Activated effector memory CD4-positive, alpha-beta T cell treated with Interleukin-2 at 50 U/mL for 16 hours (primary cell): Measurements from ENCODE around the gene FAM131B.

ENCODE experiments used
- DNase-seq: peaks from one replicate; pipeline ENCODE4 v3.0.0-alpha.2; 2020

FAM131B gene

DNA sequence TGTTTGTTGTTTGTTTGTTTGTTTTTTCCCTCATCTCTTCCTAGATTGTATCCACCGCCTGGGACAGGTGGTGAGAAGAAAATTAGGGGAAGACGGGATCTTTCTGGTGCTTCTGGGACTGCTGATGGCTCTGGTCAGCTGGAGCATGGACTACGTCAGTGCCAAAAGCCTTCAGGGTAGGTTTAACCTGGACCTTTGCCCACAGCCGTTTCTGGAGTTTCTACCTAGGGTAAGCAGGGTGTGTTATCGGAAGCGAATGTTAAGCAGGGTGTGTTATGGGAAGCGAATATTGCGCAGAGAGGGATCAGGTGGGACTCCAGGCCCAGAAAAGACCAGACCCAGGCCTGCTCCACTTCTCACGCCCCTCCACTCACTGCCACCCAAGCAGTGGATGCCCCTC is 41.9 kb downstream of the FAM131B start:
- no peak for DNase-seq

GRCh38 chr7:143318661-143319060 is 43.9 kb downstream of the FAM131B start:
- DNase-seq, result no peak

DNA sequence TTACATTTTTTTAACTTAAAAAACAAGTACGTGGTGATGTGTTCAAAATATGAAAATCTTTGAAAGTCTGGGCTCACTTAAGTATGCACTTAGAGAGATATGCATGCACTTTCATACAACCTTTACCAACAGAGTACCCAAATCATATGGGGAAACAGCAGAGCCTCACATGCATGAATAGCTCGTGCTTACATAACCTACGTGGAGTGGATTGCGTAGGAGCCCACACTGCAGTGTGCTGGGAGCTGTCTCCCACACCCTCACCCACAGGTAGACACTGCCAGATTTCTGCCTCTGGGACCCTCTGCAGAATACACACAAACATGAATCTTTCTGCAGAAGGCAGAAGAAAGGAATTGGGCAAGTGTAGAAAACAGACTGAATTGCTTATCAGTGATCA is 46.0 kb downstream of the FAM131B start:
- DNase-seq, result no peak

- DNase-seq, result no peak
Measured at GRCh38 chr7:143315776-143316175, 46.7 kb downstream of the FAM131B start, which contains the start of gene CLCN1. Gene CLCN1 (plus strand): TSS chr7:143316111. CDS start chr7:143316213, 102 bp downstream.

- DNase-seq, result no peak
Measured at GRCh38 chr7:143314127-143314526, 48.4 kb downstream of the FAM131B start.

GRCh38 chr7:143308632-143309031 is 53.9 kb downstream of the FAM131B start:
- DNase-seq, result no peak

- peak; percentile 52 for DNase-seq
Measured at GRCh38 chr7:143305423-143306070, 57.0 kb downstream of the FAM131B start.

DNA sequence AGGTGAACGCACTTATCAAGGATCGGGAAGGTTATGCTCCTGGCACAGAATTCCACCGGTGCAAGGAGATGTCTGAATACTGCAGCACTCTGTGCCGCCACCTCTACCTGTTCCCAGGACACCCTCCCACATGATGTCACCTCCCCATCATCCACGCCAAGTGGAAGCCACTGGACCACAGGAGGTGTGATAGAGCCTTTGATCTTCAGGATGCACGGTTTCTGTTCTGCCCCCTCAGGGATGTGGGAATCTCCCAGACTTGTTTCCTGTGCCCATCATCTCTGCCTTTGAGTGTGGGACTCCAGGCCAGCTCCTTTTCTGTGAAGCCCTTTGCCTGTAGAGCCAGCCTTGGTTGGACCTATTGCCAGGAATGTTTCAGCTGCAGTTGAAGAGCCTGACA is 57.6 kb downstream of the FAM131B start:
- DNase-seq, result no peak

- DNase-seq, result no peak
Measured at GRCh38 chr7:143303733-143304132, 58.8 kb downstream of the FAM131B start.
